ENCODE results near the gene PSMA4.

DNA sequence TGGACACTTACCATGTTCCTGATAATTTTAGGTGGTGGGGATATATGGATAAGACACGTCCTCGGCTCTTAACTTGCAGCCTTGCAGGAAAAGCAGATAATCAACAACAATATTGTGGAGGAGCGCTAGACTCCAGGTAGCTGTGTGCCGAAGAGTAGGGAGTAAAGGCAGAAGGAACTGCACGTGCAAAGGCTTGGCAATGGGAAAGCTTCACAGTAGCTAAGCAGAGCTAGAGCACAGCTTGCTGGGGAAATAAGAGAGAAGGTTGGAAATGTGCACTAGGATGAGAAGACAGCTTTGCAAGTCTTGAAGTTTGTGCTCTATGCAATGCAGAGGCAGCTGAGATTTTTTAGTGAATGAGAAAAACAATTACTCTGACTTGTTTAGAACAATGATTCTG is 12.4 kb downstream of the PSMA4 start:
- TF ChIP-seq, protein P1, sequence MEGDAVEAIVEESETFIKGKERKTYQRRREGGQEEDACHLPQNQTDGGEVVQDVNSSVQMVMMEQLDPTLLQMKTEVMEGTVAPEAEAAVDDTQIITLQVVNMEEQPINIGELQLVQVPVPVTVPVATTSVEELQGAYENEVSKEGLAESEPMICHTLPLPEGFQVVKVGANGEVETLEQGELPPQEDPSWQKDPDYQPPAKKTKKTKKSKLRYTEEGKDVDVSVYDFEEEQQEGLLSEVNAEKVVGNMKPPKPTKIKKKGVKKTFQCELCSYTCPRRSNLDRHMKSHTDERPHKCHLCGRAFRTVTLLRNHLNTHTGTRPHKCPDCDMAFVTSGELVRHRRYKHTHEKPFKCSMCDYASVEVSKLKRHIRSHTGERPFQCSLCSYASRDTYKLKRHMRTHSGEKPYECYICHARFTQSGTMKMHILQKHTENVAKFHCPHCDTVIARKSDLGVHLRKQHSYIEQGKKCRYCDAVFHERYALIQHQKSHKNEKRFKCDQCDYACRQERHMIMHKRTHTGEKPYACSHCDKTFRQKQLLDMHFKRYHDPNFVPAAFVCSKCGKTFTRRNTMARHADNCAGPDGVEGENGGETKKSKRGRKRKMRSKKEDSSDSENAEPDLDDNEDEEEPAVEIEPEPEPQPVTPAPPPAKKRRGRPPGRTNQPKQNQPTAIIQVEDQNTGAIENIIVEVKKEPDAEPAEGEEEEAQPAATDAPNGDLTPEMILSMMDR (IDR thresholded peaks at IDR 0.05), result no peak
- TF ChIP-seq YY1 (IDR thresholded peaks at IDR 0.05; ENCODE audit: low read depth), result no peak

Measured in SK-N-SH (cell line).